Endothelial cell (in vitro differentiated cells): Measurements from ENCODE around the gene TMEM108. TPM values are rescaled to one million over a fixed set of nuclear protein-coding genes. Genes with fewer than 3 reads are reported as not detected.

ENCODE experiments used
- DNase-seq: peaks from one replicate; pipeline ENCODE4 v3.0.0; 2021; ENCODE audit warnings: low spot score
- H3K27ac Mint-ChIP-seq: one replicate; pipeline ENCODE4 v1.8.0; 2021; ENCODE audit warnings: mixed read lengths, inconsistent platforms; ENCODE audit not compliant: unreplicated experiment
- H3K27me3 Mint-ChIP-seq: one replicate; pipeline ENCODE4 v1.8.0; 2021; ENCODE audit warnings: mild to moderate bottlenecking, moderate library complexity, mixed read lengths, inconsistent platforms; ENCODE audit not compliant: unreplicated experiment
- H3K36me3 Mint-ChIP-seq: one replicate; pipeline ENCODE4 v1.8.0; 2021; ENCODE audit warnings: mild to moderate bottlenecking, low read depth, mixed read lengths, inconsistent platforms; ENCODE audit not compliant: unreplicated experiment
- H3K4me1 Mint-ChIP-seq: one replicate; pipeline ENCODE4 v1.8.0; 2021; ENCODE audit warnings: mild to moderate bottlenecking, mixed read lengths, inconsistent platforms; ENCODE audit not compliant: unreplicated experiment
- H3K4me3 Mint-ChIP-seq: one replicate; pipeline ENCODE4 v1.8.0; 2021; ENCODE audit warnings: mild to moderate bottlenecking, mixed read lengths, inconsistent platforms; ENCODE audit not compliant: unreplicated experiment
- H3K9me3 Mint-ChIP-seq: one replicate; pipeline ENCODE4 v1.8.0; 2021; ENCODE audit warnings: mixed read lengths, inconsistent platforms; ENCODE audit not compliant: unreplicated experiment
- total RNA-seq: library from RNA; stranded (reverse); fragmentation: NEBNext Ultra II Directional; extraction: Animal tissue kit (Norgen Biotek cat#: 25700); gene quantifications from one replicate; pipeline ENCODE4 v1.2.1, GENCODE V29; 2021; ENCODE audit not compliant: unreplicated experiment
- TF ChIP-seq, protein P1 (sequence below): fragments of 200-600 bp; sonication (generic); IDR thresholded peaks from one replicate; pipeline ENCODE4 v1.5.0; 2021; ENCODE audit warnings: antibody characterized with exemption; ENCODE audit not compliant: unreplicated experiment

TMEM108 gene
- total RNA-seq, 1 donor from 2014 or later: 14.2 TPM

- no peak for DNase-seq
- Mint-ChIP-seq H3K4me3 (no peak overlapping the region), H3K27ac (no peak overlapping the region), H3K36me3 (no peaks in the 10 kb centered on the region), H3K4me1 (peaks cover 11% of the 10 kb centered on the region), H3K27me3 (no peaks in the 10 kb centered on the region), H3K9me3 (no peaks in the 10 kb centered on the region)
- TF ChIP-seq, protein P1, sequence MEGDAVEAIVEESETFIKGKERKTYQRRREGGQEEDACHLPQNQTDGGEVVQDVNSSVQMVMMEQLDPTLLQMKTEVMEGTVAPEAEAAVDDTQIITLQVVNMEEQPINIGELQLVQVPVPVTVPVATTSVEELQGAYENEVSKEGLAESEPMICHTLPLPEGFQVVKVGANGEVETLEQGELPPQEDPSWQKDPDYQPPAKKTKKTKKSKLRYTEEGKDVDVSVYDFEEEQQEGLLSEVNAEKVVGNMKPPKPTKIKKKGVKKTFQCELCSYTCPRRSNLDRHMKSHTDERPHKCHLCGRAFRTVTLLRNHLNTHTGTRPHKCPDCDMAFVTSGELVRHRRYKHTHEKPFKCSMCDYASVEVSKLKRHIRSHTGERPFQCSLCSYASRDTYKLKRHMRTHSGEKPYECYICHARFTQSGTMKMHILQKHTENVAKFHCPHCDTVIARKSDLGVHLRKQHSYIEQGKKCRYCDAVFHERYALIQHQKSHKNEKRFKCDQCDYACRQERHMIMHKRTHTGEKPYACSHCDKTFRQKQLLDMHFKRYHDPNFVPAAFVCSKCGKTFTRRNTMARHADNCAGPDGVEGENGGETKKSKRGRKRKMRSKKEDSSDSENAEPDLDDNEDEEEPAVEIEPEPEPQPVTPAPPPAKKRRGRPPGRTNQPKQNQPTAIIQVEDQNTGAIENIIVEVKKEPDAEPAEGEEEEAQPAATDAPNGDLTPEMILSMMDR: no peak
Observed at GRCh38 chr3:133368371-133369067, 330.3 kb downstream of the TMEM108 start.

GRCh38 chr3:133369068-133369440 is 330.9 kb downstream of the TMEM108 start:
- TF ChIP-seq, protein P1: no peak
- H3K27ac Mint-ChIP-seq: no peak overlapping the region
- H3K4me3 Mint-ChIP-seq: no peak overlapping the region
- no peaks in the 10 kb centered on the region for H3K36me3 Mint-ChIP-seq
- no peak for DNase-seq
- no peaks in the 10 kb centered on the region for H3K9me3 Mint-ChIP-seq
- peaks cover 15% of the 10 kb centered on the region for H3K4me1 Mint-ChIP-seq
- no peaks in the 10 kb centered on the region for H3K27me3 Mint-ChIP-seq

DNA sequence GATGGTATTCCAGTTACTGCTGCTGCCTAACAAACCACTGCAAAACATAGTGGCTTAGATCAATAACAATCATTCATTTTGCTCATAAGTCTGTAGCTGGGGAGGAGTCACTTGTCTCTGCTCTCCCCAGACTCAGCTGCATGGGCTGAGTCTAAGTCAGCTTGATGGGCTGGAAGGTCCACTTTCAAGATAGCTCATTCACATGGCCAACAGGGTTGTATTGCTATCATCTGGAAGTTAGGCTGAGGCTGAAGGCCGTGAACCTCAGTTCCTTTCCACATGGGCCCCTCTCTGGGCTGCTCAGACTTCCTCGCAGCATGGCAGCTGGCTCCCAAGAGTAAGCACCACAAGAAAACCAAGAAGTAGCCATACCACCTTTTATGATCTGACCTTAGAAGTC is 333.0 kb downstream of the TMEM108 start:
- Mint-ChIP-seq H3K4me1 (peaks cover 10% of the 10 kb centered on the region), H3K4me3 (no peak overlapping the region), H3K27me3 (peaks cover 5% of the 10 kb centered on the region), H3K36me3 (no peaks in the 10 kb centered on the region), H3K9me3 (no peaks in the 10 kb centered on the region), H3K27ac (no peak overlapping the region)
- DNase-seq: no peak
- TF ChIP-seq, protein P1: no peak

- no peak for DNase-seq
Observed at GRCh38 chr3:133371676-133372075, 333.5 kb downstream of the TMEM108 start.

More at GRCh38 chr3:133371676-133372075, 333.5 kb downstream of the TMEM108 start:
- Mint-ChIP-seq H3K4me3 (no peak overlapping the region), H3K27me3 (peaks cover 5% of the 10 kb centered on the region), H3K9me3 (no peaks in the 10 kb centered on the region), H3K4me1 (peaks cover 10% of the 10 kb centered on the region), H3K27ac (no peak overlapping the region), H3K36me3 (no peaks in the 10 kb centered on the region)
- TF ChIP-seq, protein P1: no peak
